ENCODE measurements around the gene DDB1. TPM values are rescaled to one million over a fixed set of nuclear protein-coding genes. Genes with fewer than 3 reads are reported as not detected.

The DDB1 gene
- total RNA-seq, 2 donors from 2014 or later: 147 to 184 TPM

DNA sequence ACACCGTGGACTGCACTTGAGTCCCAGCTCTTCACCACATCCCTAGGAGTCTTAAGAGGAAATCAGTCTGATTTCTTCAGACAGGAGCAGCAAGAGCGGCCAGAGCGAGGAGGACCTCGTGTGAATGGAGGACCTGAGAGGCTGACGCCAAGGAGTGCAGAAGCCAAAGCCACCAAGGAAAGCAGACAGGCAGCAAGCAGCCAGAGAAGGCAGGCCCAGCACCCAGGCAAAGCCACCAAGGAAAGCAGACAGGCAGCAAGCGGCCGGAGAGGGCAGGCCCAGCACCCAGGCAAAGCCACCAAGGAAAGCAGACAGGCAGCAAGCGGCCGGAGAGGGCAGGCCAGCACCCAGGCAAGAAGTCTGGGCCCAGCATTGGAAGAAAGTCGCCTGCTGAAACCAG lies 17.0 kb upstream of the DDB1 start:
- H3K27ac Mint-ChIP-seq: no peak overlapping the region
- DNase-seq (no peak), ATAC-seq (no peak)
- H3K27me3 Mint-ChIP-seq: no peaks in the 10 kb centered on the region
- H3K4me1 Mint-ChIP-seq: peaks cover 13% of the 10 kb centered on the region
- H3K9me3 ChIP-seq (ENCODE audit: control insufficient read depth, low read length, poor library complexity, severe bottlenecking): no peaks in the 10 kb centered on the region
- H3K36me3 Mint-ChIP-seq (ENCODE audit: low read depth): peaks cover 5% of the 10 kb centered on the region
- H3K4me3 Mint-ChIP-seq: no peak overlapping the region

DNA sequence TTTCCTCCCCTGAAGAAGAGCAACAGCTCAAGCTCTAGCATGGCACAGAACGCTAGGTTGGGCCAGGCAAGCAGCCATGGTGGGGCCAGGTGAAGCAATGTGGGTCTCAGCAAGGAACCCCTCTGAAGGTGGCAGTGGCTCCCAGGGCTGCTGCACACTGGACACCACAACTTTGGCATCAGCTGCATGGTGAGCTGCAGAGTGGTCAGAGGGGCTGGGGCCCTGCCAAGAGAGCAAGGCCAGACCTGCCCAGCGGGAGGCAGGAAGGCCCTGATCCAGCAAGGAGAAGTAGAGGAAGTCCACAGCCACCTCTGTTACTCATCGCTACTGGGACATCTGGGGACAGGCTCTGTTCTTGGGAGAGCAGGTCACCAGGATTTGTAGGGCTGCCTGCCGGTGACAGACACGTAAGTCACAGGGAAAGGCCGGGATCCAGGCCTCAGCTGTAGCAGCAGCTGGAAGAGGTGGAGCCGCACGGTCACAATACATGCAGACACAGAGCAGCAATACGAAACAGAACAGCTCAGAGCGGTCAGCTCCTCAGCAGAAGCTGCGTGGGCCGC lies 16.4 kb upstream of the DDB1 start:
- no peaks in the 10 kb centered on the region for H3K9me3 ChIP-seq (ENCODE audit: control insufficient read depth, low read length, poor library complexity, severe bottlenecking)
- Mint-ChIP-seq H3K4me3 (no peak overlapping the region), H3K36me3 (ENCODE audit: low read depth) (peaks cover 5% of the 10 kb centered on the region), H3K4me1 (peaks cover 13% of the 10 kb centered on the region), H3K27me3 (no peaks in the 10 kb centered on the region), H3K27ac (no peak overlapping the region)
- no peak for ATAC-seq
- DNase-seq: no peak

DNA sequence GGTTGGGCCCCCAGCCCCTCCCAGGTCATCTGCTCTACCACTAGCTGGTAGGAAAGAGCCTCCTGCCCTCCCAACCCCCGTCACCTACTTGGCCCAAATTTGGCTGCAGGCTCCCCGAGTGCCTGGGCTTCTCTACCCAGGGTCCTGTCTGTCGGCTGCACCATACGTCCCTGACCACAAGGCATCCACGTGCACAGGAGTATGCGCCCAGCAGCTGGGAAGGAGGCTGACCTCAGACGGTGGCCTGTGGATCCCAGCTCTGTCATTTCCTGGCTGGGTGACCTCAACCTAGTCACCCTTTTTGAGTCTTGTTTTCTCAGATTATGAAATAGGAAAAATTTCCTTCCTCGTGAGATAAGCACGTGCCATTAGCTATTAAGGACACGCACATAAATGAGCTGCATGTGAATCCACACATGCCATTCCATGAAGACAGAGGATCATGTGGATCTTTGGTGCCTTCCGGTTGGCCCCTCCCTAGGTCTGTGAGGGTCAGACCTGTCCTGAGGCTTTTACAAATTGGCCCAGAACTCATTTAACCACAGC lies 15.1 kb upstream of the DDB1 start:
- no peaks in the 10 kb centered on the region for H3K9me3 ChIP-seq (ENCODE audit: control insufficient read depth, low read length, poor library complexity, severe bottlenecking)
- Mint-ChIP-seq H3K27me3 (no peaks in the 10 kb centered on the region), H3K4me3 (no peak overlapping the region), H3K27ac (peak overlapping the region; percentile 19), H3K4me1 (peaks cover 7% of the 10 kb centered on the region), H3K36me3 (ENCODE audit: low read depth) (peaks cover 2% of the 10 kb centered on the region)
- ATAC-seq (peak; percentile 40), DNase-seq (no peak)

DNA sequence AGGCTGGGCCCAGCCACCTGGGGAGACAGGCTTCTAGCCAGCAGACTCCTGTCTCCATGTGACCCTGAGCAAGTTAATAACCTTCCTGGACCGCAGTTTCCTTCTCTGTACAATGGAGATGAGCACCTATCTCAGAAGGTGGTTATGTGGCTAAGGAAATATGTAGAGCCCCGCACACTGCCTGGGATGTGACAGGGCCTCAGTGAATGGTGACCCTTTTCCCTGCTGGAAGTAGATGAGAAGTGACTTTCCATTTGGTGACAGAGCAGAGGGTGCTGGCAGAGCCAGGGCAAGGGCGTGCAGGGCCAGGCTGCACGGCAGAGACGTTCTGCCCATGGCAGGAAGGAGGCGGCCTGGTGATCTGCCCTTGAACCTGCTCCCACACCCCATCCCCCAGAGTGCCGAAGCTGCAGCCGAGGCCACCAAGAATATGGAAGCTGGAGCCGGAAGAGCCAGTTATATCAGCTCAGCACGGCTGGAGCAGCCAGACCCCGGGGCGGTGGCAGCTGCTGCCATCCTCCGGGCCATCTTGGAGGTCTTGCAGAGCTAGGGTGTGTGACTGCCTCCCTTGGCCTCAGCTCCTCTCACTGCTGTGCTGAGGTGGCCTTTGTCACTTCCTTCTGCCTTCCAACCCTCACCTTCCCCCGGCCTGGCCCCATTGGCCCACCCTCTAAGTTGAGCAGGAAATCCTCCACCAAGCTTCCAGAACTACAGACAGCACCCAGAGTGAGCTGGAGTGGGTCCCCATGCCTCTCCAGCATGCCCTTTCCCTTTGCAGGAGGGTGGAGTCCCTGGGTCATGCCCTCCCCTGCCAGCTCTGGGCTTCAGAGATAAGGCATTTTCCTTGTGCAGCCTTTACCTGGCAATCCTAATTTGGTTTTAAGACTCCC lies 13.3 kb upstream of the DDB1 start:
- no peaks in the 10 kb centered on the region for H3K27me3 Mint-ChIP-seq
- H3K9me3 ChIP-seq (ENCODE audit: control insufficient read depth, low read length, poor library complexity, severe bottlenecking): no peaks in the 10 kb centered on the region
- no peak for ATAC-seq
- H3K4me3 Mint-ChIP-seq: no peak overlapping the region
- H3K27ac Mint-ChIP-seq: peak overlapping the region; percentile 61
- DNase-seq: no peak
- H3K4me1 Mint-ChIP-seq: peaks cover 10% of the 10 kb centered on the region
- H3K36me3 Mint-ChIP-seq (ENCODE audit: low read depth): peaks cover 2% of the 10 kb centered on the region

DNA sequence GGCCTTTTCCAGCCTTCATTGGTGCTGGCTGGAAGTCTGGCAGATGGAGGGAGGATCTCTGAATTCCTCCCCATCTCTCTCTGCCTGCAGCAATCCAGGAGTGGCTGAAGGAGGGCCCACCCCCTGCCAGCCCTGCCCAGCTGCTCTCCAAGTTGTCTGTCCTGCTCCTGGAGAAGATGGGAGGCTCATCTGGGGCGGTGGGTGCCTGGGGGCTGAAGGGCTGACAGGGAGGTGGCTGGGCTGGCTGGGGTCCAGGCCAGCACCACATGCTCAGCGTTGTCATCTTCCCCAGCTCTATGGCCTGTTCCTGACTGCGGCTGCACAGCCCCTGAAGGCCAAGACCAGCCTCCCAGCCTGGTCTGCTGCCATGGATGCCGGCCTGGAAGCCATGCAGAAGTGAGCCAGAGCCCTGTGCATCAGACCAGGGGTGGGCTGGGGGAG lies 12.3 kb upstream of the DDB1 start:
- no peaks in the 10 kb centered on the region for H3K9me3 ChIP-seq (ENCODE audit: control insufficient read depth, low read length, poor library complexity, severe bottlenecking)
- no peak for ATAC-seq
- no peaks in the 10 kb centered on the region for H3K27me3 Mint-ChIP-seq
- H3K27ac Mint-ChIP-seq: peak overlapping the region; percentile 87
- H3K4me1 Mint-ChIP-seq: peaks cover 10% of the 10 kb centered on the region
- no peak for DNase-seq
- H3K4me3 Mint-ChIP-seq: no peak overlapping the region
- H3K36me3 Mint-ChIP-seq (ENCODE audit: low read depth): peaks cover 2% of the 10 kb centered on the region

DNA sequence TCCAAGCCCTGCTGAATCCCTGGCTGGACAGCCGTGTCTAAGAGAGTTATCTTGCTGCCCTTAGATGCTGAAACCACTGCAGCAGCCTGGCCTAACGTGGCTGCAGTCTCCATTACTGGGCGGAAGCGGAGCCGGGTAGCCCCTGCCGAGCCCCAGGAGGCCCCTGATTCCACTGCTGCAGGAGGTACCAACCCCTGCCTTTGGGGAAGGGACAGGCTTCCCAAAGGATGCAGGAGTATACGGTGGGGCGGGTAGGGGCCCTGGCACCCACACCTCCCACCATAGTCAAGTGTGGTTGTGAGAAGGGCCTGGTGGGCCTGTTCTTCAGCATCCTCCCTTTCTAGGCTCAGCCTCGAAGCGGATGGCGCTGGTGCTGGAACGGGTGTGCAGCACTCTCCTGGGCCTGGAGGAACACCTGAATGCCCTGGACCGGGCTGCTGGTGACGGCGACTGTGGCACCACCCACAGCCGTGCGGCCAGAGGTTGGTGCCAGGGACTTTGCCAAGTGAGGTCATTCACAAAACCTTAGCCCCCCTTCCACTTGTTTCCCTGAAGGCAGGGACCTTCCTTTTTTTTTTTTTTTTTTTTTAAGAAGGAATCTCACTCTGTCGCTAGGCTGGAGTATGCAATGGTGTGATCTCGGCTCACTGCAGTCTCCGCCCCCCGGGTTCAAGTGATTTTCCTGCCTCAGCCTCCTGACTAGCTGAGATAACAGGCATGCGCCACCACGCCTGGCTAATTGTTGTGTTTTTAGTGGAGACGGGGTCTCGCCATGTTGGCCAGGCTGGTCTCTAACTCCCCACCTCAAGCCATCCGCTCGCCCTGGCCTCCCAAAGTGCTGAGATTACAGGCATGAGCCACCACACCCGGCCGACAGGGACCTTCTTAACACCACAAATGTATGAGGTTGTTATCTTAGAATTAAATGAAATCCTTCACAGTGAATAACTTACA lies 11.2 kb upstream of the DDB1 start:
- Mint-ChIP-seq H3K4me3 (no peak overlapping the region), H3K36me3 (ENCODE audit: low read depth) (no peaks in the 10 kb centered on the region), H3K27me3 (no peaks in the 10 kb centered on the region), H3K4me1 (peaks cover 7% of the 10 kb centered on the region), H3K27ac (peak overlapping the region; percentile 87)
- no peaks in the 10 kb centered on the region for H3K9me3 ChIP-seq (ENCODE audit: control insufficient read depth, low read length, poor library complexity, severe bottlenecking)
- DNase-seq (no peak), ATAC-seq (no peak)

DNA sequence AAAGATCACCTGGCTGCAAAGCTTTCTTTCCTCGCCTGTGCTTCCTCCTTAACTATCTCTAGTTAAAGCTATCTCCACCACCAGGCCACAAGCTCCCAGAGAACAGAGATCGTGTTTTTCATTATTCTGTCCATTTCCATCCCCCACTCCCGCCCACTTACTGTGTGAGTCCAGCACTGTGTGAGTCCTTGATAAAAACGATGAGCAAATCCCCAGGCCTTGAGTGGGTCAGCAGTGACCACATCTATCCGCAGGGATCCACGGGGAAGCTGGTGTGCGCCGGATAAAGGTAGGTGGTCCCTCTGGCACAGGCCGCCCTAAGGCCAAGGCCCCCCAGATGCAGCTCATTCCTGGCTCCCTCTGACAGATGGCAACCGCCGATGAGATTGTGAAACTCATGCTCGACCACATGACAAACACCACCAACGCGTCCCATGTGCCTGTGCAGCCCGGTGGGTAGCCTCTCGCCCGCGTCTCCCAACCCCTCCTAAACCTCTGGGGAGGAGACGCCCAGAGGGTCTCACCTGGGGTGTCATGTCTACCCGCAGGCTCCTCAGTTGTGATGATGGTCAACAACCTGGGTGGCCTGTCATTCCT lies 9.4 kb upstream of the DDB1 start:
- Mint-ChIP-seq H3K4me3 (no peak overlapping the region), H3K36me3 (ENCODE audit: low read depth) (peaks cover 3% of the 10 kb centered on the region), H3K4me1 (peaks cover 7% of the 10 kb centered on the region), H3K27ac (peak overlapping the region; percentile 60), H3K27me3 (no peaks in the 10 kb centered on the region)
- DNase-seq (no peak), ATAC-seq (no peak)
- H3K9me3 ChIP-seq (ENCODE audit: control insufficient read depth, low read length, poor library complexity, severe bottlenecking): no peaks in the 10 kb centered on the region

DNA sequence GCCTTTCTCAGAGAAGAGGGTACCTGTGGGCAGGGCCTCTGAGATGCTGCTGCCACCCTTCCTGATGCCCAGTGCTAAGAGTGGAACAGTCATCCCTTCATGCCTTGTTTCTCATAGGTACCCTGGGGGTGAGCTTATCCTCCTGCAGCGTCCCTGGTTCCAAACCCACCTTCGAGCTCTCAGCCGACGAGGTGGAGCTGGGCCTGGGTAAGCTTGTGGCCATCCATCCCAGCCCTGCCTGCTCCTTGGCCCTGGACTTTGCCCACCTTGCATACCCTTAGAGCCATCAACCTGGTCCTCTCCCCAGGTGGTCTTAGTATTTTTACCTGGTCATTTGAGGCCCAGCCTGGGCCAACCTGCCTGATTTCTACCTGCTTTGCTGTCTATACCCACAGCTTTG lies 8.8 kb upstream of the DDB1 start:
- H3K4me3 Mint-ChIP-seq: no peak overlapping the region
- peak overlapping the region; percentile 60 for H3K27ac Mint-ChIP-seq
- H3K36me3 Mint-ChIP-seq (ENCODE audit: low read depth): peaks cover 3% of the 10 kb centered on the region
- DNase-seq (no peak), ATAC-seq (no peak)
- H3K9me3 ChIP-seq (ENCODE audit: control insufficient read depth, low read length, poor library complexity, severe bottlenecking): no peaks in the 10 kb centered on the region
- H3K4me1 Mint-ChIP-seq: peaks cover 10% of the 10 kb centered on the region
- no peaks in the 10 kb centered on the region for H3K27me3 Mint-ChIP-seq

DNA sequence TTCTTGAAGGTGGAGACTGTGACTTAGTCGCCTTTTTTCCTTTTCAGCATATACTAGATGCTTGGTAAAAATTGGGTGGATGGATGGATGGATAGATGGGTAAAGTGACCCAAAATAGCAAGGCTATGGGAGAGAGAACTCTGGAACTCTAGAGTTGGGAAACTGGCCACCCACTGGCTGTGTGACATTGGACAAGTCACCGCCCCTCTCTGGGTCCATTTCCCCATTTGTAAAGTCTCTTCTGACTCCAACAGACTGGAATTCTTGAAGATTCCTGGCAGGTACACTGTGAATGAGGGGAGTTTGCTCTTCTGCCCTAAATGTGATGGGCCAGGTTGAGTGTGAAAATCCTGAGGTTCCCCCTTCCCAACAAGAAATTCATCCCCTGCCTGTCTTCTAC lies 8.1 kb upstream of the DDB1 start:
- no peaks in the 10 kb centered on the region for H3K9me3 ChIP-seq (ENCODE audit: control insufficient read depth, low read length, poor library complexity, severe bottlenecking)
- Mint-ChIP-seq H3K27ac (no peak overlapping the region), H3K4me3 (no peak overlapping the region), H3K4me1 (peaks cover 8% of the 10 kb centered on the region), H3K27me3 (no peaks in the 10 kb centered on the region), H3K36me3 (ENCODE audit: low read depth) (peaks cover 3% of the 10 kb centered on the region)
- DNase-seq (no peak), ATAC-seq (no peak)

DNA sequence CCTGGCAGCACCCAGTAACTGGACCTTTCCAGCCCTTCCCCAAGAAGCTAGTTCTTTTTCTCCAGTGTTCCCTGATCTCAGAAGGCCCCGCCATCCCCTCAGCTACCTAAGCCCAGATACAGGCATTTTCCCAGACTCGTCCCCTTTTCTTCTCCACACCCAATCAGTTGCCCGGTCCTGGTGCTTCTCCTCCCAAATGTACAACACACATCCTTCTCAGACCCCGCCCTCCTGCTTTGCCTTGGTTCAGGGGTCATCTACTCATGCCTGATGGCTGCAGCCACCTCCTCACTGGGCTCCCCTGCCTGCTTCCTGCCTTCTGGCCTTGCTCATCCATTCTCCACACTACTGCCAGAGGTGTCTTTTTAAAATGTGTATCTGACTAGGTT lies 6.6 kb upstream of the DDB1 start:
- H3K4me1 Mint-ChIP-seq: peaks cover 8% of the 10 kb centered on the region
- H3K4me3 Mint-ChIP-seq: no peak overlapping the region
- H3K27me3 Mint-ChIP-seq: no peaks in the 10 kb centered on the region
- peaks cover 3% of the 10 kb centered on the region for H3K36me3 Mint-ChIP-seq (ENCODE audit: low read depth)
- H3K27ac Mint-ChIP-seq: peak overlapping the region; percentile 27
- DNase-seq (no peak), ATAC-seq (no peak)
- H3K9me3 ChIP-seq (ENCODE audit: control insufficient read depth, low read length, poor library complexity, severe bottlenecking): no peaks in the 10 kb centered on the region

DNA sequence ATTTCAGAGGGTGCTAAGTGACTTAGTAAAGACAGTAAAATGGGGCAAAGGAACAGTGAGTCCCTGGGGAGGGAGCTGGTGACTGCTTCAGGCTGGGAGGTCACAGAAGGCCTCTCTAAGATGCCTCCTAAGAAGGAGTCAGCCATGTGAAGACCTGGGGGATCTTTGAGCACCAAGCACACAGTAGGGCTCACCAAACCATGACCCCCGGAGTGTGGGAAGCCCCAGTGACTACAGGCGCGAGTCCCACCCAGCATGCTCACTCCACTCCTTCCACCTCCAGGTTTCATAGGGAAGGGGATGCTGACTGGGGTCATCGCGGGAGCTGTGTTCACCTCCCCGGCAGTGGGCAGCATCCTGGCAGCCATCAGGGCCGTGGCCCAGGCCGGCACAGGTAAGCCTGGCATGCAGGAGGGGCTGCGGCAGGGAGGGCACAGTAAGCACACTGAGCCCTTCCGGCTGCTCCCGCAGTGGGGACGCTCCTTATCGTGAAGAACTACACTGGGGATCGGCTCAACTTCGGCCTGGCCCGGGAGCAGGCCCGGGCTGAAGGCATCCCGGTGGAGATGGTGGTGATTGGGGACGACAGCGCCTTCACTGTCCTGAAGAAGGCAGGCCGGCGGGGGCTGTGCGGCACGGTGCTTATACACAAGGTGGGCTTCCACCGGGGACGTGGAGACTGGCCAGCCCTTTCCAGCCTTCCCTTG lies 6.0 kb upstream of the DDB1 start:
- Mint-ChIP-seq H3K27me3 (no peaks in the 10 kb centered on the region), H3K36me3 (ENCODE audit: low read depth) (peaks cover 3% of the 10 kb centered on the region), H3K4me3 (no peak overlapping the region), H3K27ac (no peak overlapping the region), H3K4me1 (peaks cover 8% of the 10 kb centered on the region)
- no peaks in the 10 kb centered on the region for H3K9me3 ChIP-seq (ENCODE audit: control insufficient read depth, low read length, poor library complexity, severe bottlenecking)
- no peak for DNase-seq
- ATAC-seq: no peak

DNA sequence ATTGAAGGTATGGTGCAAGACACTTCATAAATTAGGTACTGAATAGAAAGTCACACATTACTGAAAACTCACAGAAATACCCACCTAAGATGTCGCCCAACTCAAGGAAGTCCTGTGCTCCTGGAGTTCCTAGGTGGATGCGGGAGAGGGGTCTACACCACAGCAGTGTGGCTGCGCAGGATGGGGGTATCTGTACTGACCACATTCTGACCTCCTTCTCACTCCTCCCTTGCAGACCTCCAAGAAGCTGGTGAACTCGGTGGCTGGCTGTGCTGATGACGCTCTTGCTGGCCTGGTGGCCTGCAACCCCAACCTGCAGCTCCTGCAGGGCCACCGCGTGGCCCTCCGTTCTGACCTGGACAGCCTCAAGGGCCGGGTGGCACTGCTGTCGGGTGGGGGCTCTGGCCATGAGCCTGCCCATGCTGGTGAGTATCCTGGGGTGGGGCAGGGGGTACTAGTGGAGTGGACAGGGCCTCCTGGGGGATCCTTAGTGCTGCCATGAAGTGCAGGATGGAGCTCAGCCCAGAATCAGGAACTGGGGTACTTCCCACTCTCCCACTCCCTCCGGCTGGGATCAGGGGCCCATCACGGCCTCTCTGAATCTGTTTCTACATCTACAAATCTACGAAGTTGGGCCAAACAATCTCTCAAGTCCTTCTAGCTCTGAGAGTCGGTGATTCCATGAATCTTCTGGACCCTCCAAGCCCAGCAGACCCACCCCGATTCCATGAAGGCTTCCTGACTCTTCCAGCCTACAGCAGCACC lies 5.0 kb upstream of the DDB1 start:
- ATAC-seq (no peak), DNase-seq (no peak)
- Mint-ChIP-seq H3K36me3 (ENCODE audit: low read depth) (peaks cover 3% of the 10 kb centered on the region), H3K27ac (peak overlapping the region; percentile 89), H3K4me3 (no peak overlapping the region), H3K4me1 (peaks cover 15% of the 10 kb centered on the region), H3K27me3 (no peaks in the 10 kb centered on the region)
- H3K9me3 ChIP-seq (ENCODE audit: control insufficient read depth, low read length, poor library complexity, severe bottlenecking): no peaks in the 10 kb centered on the region

All from T-helper 17 cell (primary cell).